Measurements from ENCODE around the gene TMEM204.

DNA sequence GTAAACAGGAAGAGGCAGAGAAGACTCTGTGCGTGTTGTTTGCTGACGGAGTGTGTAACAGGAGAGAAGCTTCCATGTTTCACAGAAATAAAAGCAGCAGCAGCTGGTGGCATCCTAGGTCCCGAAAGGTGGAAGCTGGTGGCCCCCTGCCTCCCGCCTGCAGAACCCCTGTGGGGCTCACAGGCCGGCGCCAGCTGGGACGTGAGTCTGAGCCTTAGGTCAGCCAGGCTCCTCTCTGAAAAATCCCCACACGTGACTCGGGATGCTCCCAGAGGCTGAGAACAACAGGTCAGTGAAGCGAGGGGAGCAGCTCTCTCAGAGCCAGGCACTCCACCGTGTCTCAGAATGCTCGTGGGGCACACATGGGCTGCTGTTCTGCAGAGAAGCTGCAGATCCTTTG lies 27.4 kb downstream of the TMEM204 start:
- no peak for TF ChIP-seq CTCF (IDR thresholded peaks at IDR 0.05)
- TF ChIP-seq EP300 (IDR thresholded peaks at IDR 0.05) = no peak
